ENCODE measurements around the gene ANTXR1. TPM values are rescaled to one million over a fixed set of nuclear protein-coding genes. Genes with fewer than 3 reads are reported as not detected.

ANTXR1 gene
- total and polyA plus RNA-seq, 2 experiments from 2014 or later = 29.1 to 34.7 TPM

- H3K4me1 ChIP-seq (ENCODE audit: insufficient read depth) = no peaks in the 10 kb centered on the region
- TF ChIP-seq EZH2 (IDR thresholded peaks at IDR 0.05; ENCODE audit: borderline replicate concordance) (no peak), EZH2phosphoT487 (IDR thresholded peaks at IDR 0.05; ENCODE audit: low read depth, severe bottlenecking, unreplicated experiment) (no peak), CTCF (IDR thresholded peaks at IDR 0.05; ENCODE audit: poor library complexity) (no peak)
Observed at GRCh38 chr2:69007169-69007568, 5.8 kb upstream of the ANTXR1 start.

GRCh38 chr2:69007603-69008002, 5.4 kb upstream of the ANTXR1 start:
- no peaks in the 10 kb centered on the region for H3K9me2 ChIP-seq (replicated peaks; ENCODE audit: insufficient read depth)
- TF ChIP-seq EZH2phosphoT487 (IDR thresholded peaks at IDR 0.05; ENCODE audit: low read depth, severe bottlenecking, unreplicated experiment) (no peak), EZH2 (IDR thresholded peaks at IDR 0.05; ENCODE audit: borderline replicate concordance) (no peak)
- DNase-seq (ENCODE audit: low spot score) = no peak
- H4K20me1 ChIP-seq (ENCODE audit: insufficient read depth, poor library complexity, severe bottlenecking) = no peaks in the 10 kb centered on the region
- H3K4me1 ChIP-seq (ENCODE audit: insufficient read depth) = no peaks in the 10 kb centered on the region
- no peaks in the 10 kb centered on the region for H3K27me3 ChIP-seq
- no peak overlapping the region for H2AFZ ChIP-seq
- H3K27ac ChIP-seq = no peak overlapping the region
- H3K4me3 ChIP-seq = no peak overlapping the region
- no peaks in the 10 kb centered on the region for H3K36me3 ChIP-seq (replicated peaks; ENCODE audit: insufficient read depth, low read depth)
- no peak overlapping the region for H3K4me2 ChIP-seq
- no peaks in the 10 kb centered on the region for H3K9me3 ChIP-seq (ENCODE audit: low read depth)
- no peaks in the 10 kb centered on the region for H3K79me2 ChIP-seq

More at GRCh38 chr2:69007169-69007568, 5.8 kb upstream of the ANTXR1 start:
- Histone ChIP-seq H3K79me2 (no peaks in the 10 kb centered on the region), H3K9me3 (ENCODE audit: low read depth) (peaks cover under 1% of the 10 kb centered on the region), H3K36me3 (replicated peaks; ENCODE audit: insufficient read depth, low read depth) (no peaks in the 10 kb centered on the region), H3K9me2 (replicated peaks; ENCODE audit: insufficient read depth) (no peaks in the 10 kb centered on the region), H3K4me3 (no peak overlapping the region), H3K27ac (no peak overlapping the region), H3K27me3 (no peaks in the 10 kb centered on the region), H2AFZ (no peak overlapping the region), H3K4me2 (no peak overlapping the region), H4K20me1 (ENCODE audit: insufficient read depth, poor library complexity, severe bottlenecking) (no peaks in the 10 kb centered on the region)
- DNase-seq (ENCODE audit: low spot score) = no peak

GRCh38 chr2:69010437-69011194, 2.4 kb upstream of the ANTXR1 start:
- peaks cover 11% of the 10 kb centered on the region for H3K27me3 ChIP-seq
- no peaks in the 10 kb centered on the region for H3K9me2 ChIP-seq (replicated peaks; ENCODE audit: insufficient read depth)
- no peak for DNase-seq (ENCODE audit: low spot score)
- 63% methylated on average over 8 of the region's 8 CpGs for WGBS (ENCODE audit: low lambda C conversion rate, missing lambda C conversion rate)
- H3K9me3 ChIP-seq (ENCODE audit: low read depth) = no peaks in the 10 kb centered on the region
- no peak overlapping the region for H3K27ac ChIP-seq
- H3K36me3 ChIP-seq (replicated peaks; ENCODE audit: insufficient read depth, low read depth) = no peaks in the 10 kb centered on the region
- no peak for TF ChIP-seq EZH2 (IDR thresholded peaks at IDR 0.05; ENCODE audit: borderline replicate concordance)
- no peak for TF ChIP-seq CTCF (IDR thresholded peaks at IDR 0.05; ENCODE audit: poor library complexity)
- no peak for TF ChIP-seq EZH2phosphoT487 (IDR thresholded peaks at IDR 0.05; ENCODE audit: low read depth, severe bottlenecking, unreplicated experiment)
- peaks cover 17% of the 10 kb centered on the region for H3K79me2 ChIP-seq
- no peak overlapping the region for H3K4me2 ChIP-seq
- no peaks in the 10 kb centered on the region for H4K20me1 ChIP-seq (ENCODE audit: insufficient read depth, poor library complexity, severe bottlenecking)
- no peaks in the 10 kb centered on the region for H3K4me1 ChIP-seq (ENCODE audit: insufficient read depth)
- no peak overlapping the region for H2AFZ ChIP-seq
- H3K4me3 ChIP-seq = no peak overlapping the region

- H3K79me2 ChIP-seq = peaks cover 28% of the 10 kb centered on the region
- no peak for DNase-seq (ENCODE audit: low spot score)
- H3K9me2 ChIP-seq (replicated peaks; ENCODE audit: insufficient read depth) = no peaks in the 10 kb centered on the region
- peaks cover 11% of the 10 kb centered on the region for H3K27me3 ChIP-seq
- H3K27ac ChIP-seq = no peak overlapping the region
- TF ChIP-seq CTCF (IDR thresholded peaks at IDR 0.05; ENCODE audit: poor library complexity) (peak; percentile 8), EZH2 (IDR thresholded peaks at IDR 0.05; ENCODE audit: borderline replicate concordance) (no peak), EZH2phosphoT487 (IDR thresholded peaks at IDR 0.05; ENCODE audit: low read depth, severe bottlenecking, unreplicated experiment) (no peak)
- no peak overlapping the region for H2AFZ ChIP-seq
- no peaks in the 10 kb centered on the region for H3K4me1 ChIP-seq (ENCODE audit: insufficient read depth)
- no peaks in the 10 kb centered on the region for H3K9me3 ChIP-seq (ENCODE audit: low read depth)
- H3K4me3 ChIP-seq = no peak overlapping the region
- WGBS (ENCODE audit: low lambda C conversion rate, missing lambda C conversion rate) = 61% methylated on average over 4 of the region's 4 CpGs
- no peak overlapping the region for H3K4me2 ChIP-seq
- H3K36me3 ChIP-seq (replicated peaks; ENCODE audit: insufficient read depth, low read depth) = no peaks in the 10 kb centered on the region
- peaks cover 6% of the 10 kb centered on the region for H4K20me1 ChIP-seq (ENCODE audit: insufficient read depth, poor library complexity, severe bottlenecking)
Observed at GRCh38 chr2:69011611-69012157, 1.3 kb upstream of the ANTXR1 start.

Data from hepatocyte (in vitro differentiated cells).